Measurements from ENCODE around the gene LDLRAD3. TPM values are rescaled to one million over a fixed set of nuclear protein-coding genes. Genes with fewer than 3 reads are reported as not detected.

Gene LDLRAD3
- total RNA-seq, 2 experiments from 2014 or later: 0.22 to 0.59 TPM

GRCh38 chr11:36109590-36109849 lies 165.7 kb downstream of the LDLRAD3 start:
- Mint-ChIP-seq H3K9me3 (peaks cover 2% of the 10 kb centered on the region), H3K27me3 (no peaks in the 10 kb centered on the region), H3K27ac (no peak overlapping the region), H3K4me1 (ENCODE audit: low read depth) (no peaks in the 10 kb centered on the region), H3K4me3 (no peak overlapping the region), H3K36me3 (ENCODE audit: low read depth) (no peaks in the 10 kb centered on the region)
- no peak for DNase-seq
- no peak for ATAC-seq
- no peak for TF ChIP-seq CTCF (IDR thresholded peaks at IDR 0.05)
- POLR2A ChIA-PET: no interaction called here
- intact Hi-C loops (cut with micrococcal nuclease): no loop called here
- CTCF ChIA-PET: interaction anchor here (1.0 to 1.3 kb wide), 2 partner anchors 10 to 157 kb away, joined by 3 read pairs; no protein-coding TSS in a partner anchor

- no peak for DNase-seq
- CTCF ChIA-PET: interaction anchor here (0.7 to 1.3 kb wide), 4 partner anchors 14 to 268 kb away, joined by 3 read pairs; no protein-coding TSS in a partner anchor
- peaks cover 2% of the 10 kb centered on the region for H3K9me3 Mint-ChIP-seq
- H3K4me1 Mint-ChIP-seq (ENCODE audit: low read depth): no peaks in the 10 kb centered on the region
- no peaks in the 10 kb centered on the region for H3K27me3 Mint-ChIP-seq
- H3K27ac Mint-ChIP-seq: no peak overlapping the region
- no peak overlapping the region for H3K4me3 Mint-ChIP-seq
- no peaks in the 10 kb centered on the region for H3K36me3 Mint-ChIP-seq (ENCODE audit: low read depth)
- POLR2A ChIA-PET: no interaction called here
- intact Hi-C loops (cut with micrococcal nuclease): no loop called here
- no peak for ATAC-seq
- no peak for TF ChIP-seq CTCF (IDR thresholded peaks at IDR 0.05)
These were observed 166.2 kb downstream of the LDLRAD3 start for GRCh38 chr11:36109850-36110606.

- CTCF ChIA-PET: interaction anchor here (0.7 to 1.2 kb wide), 3 partner anchors 13 to 267 kb away, joined by 3 read pairs; no protein-coding TSS in a partner anchor
- no peaks in the 10 kb centered on the region for H3K4me1 Mint-ChIP-seq (ENCODE audit: low read depth)
These were observed 167.0 kb downstream of the LDLRAD3 start for GRCh38 chr11:36110668-36111410.

GRCh38 chr11:36114095-36114494 lies 170.2 kb downstream of the LDLRAD3 start:
- no peak for DNase-seq
- no peaks in the 10 kb centered on the region for H3K4me1 Mint-ChIP-seq (ENCODE audit: low read depth)
- peaks cover 1% of the 10 kb centered on the region for H3K27me3 Mint-ChIP-seq
- intact Hi-C loops (cut with micrococcal nuclease): no loop called here
- no peak for ATAC-seq
- POLR2A ChIA-PET: no interaction called here
- TF ChIP-seq CTCF (IDR thresholded peaks at IDR 0.05): no peak
- H3K4me3 Mint-ChIP-seq: no peak overlapping the region
- CTCF ChIA-PET: interaction anchor here (1.1 kb wide), 1 partner anchor 18 kb away, joined by 3 read pairs; no protein-coding TSS in a partner anchor
- no peaks in the 10 kb centered on the region for H3K36me3 Mint-ChIP-seq (ENCODE audit: low read depth)
- no peak overlapping the region for H3K27ac Mint-ChIP-seq
- peaks cover 2% of the 10 kb centered on the region for H3K9me3 Mint-ChIP-seq

More at GRCh38 chr11:36110668-36111410, 167.0 kb downstream of the LDLRAD3 start:
- ATAC-seq: no peak
- no peak overlapping the region for H3K4me3 Mint-ChIP-seq
- intact Hi-C loops (cut with micrococcal nuclease): no loop called here
- H3K9me3 Mint-ChIP-seq: peaks cover 2% of the 10 kb centered on the region
- H3K27me3 Mint-ChIP-seq: no peaks in the 10 kb centered on the region
- POLR2A ChIA-PET: no interaction called here
- H3K27ac Mint-ChIP-seq: no peak overlapping the region
- no peak for TF ChIP-seq CTCF (IDR thresholded peaks at IDR 0.05)
- DNase-seq: no peak
- no peaks in the 10 kb centered on the region for H3K36me3 Mint-ChIP-seq (ENCODE audit: low read depth)

GRCh38 chr11:36115378-36115801 lies 171.5 kb downstream of the LDLRAD3 start:
- peaks cover 2% of the 10 kb centered on the region for H3K9me3 Mint-ChIP-seq
- POLR2A ChIA-PET: no interaction called here
- ATAC-seq (no peak), DNase-seq (no peak)
- H3K36me3 Mint-ChIP-seq (ENCODE audit: low read depth): no peaks in the 10 kb centered on the region
- H3K27ac Mint-ChIP-seq: no peak overlapping the region
- TF ChIP-seq CTCF (IDR thresholded peaks at IDR 0.05): no peak
- intact Hi-C loops (cut with micrococcal nuclease): no loop called here
- H3K27me3 Mint-ChIP-seq: peaks cover 1% of the 10 kb centered on the region
- CTCF ChIA-PET: interaction anchor here (1.1 kb wide), 1 partner anchor 17 kb away, joined by 3 read pairs; no protein-coding TSS in a partner anchor
- no peaks in the 10 kb centered on the region for H3K4me1 Mint-ChIP-seq (ENCODE audit: low read depth)
- H3K4me3 Mint-ChIP-seq: no peak overlapping the region

Data from activated CD8-positive, alpha-beta T cell treated with anti-CD3 and anti-CD28 coated beads for 36 hours (primary cell).